HG03432 (cell line): Measurements from ENCODE around the gene TAC4.

ENCODE experiments used
- ATAC-seq: cut with Tn5 transposase; IDR thresholded peaks from one replicate; pipeline ENCODE4 v1.9.1; 2021; ENCODE audit warnings: mild to moderate bottlenecking, moderate library complexity; ENCODE audit not compliant: unreplicated experiment

The TAC4 gene

DNA sequence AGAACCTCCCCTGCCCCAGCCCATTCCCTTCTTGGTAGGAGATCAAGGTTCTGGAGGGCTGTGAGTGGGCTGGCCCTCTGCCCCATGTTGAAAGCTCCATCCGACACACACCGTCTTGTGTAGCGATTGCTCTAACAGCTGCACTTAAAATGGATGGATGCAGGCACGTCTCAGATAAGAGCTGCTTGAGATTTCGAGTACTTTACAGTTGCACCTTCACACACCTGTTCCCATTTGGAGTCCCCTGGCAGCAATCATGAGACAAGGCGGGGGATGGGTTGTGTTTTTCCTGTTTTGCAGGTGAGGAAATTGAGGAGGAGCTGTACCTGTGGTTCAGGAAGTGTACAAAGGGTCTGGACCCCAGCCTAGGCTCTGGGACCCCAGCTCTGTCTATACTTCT lies 25.6 kb upstream of the TAC4 start:
- ATAC-seq: no peak

DNA sequence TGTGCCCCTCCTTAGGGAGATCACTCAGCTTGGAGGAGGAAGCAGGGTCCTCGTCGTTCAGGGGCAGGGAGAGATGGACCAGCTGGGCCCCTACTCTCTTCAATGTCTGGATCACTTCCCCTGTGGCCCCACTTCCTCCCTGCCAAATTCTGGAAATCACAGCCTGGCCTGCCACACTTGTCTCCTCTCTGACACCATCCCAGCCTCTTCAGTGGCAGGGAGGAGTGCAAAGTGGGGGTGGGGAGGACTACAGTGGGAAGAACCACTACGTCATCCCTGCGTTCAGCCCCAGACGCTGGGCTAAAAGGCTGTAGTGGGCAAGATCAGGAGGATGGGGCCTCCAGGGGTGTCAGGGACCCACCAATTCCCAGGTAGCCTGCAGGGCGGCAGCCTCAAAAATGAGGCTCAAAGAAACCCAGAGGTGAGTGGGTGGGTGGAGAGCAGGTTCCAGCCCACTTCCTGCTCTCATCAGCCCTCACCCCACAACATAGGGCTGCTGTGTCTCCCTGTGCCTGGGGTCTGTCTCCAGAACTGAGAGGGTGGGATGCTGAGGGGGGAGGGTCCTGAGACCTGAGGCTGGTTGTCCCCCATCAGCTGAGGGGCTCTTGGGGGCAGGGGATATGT lies 25.0 kb upstream of the TAC4 start:
- no peak for ATAC-seq

DNA sequence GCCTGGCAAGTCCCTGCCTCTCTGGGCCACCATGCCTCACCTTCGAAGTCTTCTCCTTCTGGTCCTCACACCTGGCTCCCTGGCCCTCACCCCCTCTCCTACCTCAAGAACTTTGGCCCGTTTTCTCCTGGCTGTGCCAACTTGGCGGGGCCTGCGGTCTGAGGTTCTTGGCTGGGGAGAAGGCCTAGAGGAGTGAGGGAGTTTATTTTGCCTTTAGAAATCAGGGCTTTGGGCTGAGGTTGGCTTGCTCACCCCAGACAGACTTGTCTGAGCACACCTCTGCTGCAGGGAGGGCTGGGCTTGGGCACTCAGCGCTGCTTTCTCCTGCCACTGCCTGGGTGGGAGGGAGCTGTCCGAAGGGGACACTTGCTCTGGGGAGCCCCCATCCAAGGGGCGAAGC lies 23.3 kb upstream of the TAC4 start:
- no peak for ATAC-seq

DNA sequence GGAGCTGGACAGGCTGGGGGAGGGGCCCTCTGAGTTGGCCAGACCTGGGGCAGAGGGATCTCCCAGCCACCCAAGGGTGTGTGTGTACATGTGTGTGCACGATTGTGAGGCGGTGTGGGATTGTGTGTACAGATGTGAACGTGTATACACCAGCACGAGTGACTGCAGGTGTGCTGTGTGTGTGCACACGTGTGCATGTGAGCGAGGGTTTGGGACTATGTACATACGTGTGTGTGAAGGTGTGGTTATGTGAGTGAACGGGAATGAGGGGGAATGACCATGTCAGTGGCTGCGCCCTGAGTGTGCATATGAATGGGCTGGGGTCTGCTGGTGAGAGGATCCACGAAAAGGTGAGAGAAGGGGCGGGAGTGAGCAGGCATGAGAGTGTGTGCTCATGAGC lies 22.4 kb upstream of the TAC4 start:
- no peak for ATAC-seq

DNA sequence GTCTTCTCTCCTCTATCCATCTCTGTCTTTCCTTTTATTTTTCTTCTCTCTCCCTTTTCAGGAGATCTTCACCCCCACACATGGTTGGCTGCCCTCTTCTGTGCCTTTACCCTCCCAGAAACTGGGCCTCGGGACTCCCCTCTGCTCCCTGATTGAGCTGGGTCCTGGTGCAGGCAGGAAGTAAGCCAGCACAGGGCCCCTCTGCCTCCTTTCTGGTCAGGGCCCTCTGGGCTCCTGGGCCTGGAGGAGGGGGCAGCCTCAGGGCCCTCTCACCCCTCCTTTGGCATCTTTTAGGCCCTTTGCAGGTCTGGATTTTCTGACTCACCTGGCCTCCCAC lies 21.1 kb upstream of the TAC4 start:
- ATAC-seq: no peak

DNA sequence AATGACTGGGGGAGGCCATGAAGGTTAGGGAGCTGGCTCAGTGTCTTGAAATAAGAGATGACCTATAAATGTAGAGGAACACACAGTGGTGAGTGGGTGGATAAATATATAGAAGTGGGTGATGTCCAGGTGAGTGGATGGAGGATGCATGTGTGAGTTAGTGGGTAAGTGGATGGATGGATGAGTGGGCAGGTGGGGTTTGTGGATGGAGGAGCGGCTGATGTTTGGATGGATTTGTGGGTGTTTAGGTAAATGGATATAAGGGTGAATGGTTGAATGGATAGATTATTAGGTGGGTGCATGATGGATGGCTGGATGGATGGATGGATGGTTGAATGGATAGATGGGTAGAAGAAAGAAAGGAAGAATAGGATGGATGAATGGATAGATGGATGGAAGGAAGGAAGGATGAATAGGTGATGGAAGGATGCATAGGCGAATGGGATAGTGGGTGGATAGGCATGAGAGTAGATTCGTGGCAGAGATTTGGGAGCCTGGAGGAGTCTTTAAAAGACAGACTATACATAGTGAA lies 19.1 kb upstream of the TAC4 start:
- ATAC-seq: no peak

DNA sequence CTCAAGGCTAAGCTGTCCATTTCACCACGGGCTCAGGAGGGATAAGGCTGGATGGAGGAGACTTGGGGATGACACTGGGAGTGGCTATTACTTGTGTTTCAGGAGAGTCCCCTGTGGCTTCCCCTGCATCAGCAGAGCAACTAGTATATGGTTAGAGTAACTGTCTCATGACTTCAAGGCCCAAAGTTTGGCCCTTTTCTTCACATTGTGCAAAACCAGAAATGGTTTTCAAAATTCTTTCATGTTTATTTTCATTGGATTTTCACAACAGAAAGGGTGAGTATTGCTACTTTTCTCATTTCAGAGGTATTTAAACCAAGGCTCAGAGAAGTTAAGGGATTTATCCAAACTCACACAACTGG lies 18.1 kb upstream of the TAC4 start:
- no peak for ATAC-seq

DNA sequence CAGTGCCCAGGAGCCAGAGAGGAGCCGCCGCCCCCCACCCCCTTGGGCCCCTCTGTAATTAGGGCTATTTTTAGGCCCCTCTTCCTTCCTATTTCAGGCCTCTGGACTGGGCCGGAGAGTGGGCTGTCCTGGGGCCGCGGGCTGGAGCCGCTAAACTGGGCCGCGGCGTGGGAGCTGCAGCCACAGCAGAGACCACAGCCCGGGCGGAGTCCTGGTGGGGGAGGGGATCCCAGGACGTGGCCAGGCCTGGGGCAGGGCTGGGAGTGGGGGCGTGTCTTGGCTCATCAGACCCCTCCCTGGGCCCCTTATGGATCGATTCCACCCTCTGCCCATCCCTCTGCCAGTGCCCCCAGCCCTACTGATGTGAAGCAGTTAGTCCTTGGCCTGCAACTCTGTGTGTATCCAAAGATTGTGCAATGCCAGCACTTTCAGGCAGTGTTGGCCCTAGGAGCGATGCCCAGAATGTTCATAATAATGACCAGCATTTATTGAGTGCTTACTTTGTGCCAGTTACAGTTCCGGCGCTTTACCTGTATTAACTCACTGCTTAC lies 15.0 kb upstream of the TAC4 start:
- no peak for ATAC-seq

DNA sequence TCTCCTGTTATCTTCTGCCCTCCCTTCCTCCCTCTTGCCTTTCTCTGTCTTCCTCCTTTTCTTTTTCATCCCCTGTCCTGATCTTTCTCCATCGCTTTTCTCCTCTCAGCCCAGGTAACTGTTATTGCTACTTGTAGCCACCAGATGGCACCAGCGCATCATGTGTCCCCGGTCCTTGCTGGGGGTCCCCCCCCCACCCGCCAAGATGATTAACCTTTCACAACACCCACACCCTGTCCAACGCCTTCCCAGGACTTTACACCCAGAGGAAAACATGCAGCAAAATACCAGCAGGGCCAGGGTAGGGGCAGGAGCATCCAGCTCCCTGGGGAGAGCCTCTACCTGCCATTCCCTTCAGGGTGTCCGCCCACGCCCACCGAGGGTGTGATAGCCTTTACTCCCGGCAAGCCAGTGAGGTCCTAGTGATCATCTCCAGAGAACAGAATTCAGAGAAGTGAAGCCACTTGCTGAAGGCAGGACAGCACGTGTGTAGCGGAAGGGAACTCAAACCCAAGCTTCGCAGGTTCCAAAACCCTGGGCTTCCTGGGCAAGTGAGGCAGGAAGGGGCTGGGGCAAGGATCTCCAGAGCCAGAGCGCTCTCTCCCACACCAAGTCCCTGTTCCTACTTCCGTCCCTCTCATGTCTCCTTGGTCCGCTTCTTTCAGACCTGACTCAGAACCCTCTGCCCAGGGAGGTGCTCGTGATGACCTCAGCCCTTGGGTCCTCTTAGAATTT lies 13.4 kb upstream of the TAC4 start:
- no peak for ATAC-seq

DNA sequence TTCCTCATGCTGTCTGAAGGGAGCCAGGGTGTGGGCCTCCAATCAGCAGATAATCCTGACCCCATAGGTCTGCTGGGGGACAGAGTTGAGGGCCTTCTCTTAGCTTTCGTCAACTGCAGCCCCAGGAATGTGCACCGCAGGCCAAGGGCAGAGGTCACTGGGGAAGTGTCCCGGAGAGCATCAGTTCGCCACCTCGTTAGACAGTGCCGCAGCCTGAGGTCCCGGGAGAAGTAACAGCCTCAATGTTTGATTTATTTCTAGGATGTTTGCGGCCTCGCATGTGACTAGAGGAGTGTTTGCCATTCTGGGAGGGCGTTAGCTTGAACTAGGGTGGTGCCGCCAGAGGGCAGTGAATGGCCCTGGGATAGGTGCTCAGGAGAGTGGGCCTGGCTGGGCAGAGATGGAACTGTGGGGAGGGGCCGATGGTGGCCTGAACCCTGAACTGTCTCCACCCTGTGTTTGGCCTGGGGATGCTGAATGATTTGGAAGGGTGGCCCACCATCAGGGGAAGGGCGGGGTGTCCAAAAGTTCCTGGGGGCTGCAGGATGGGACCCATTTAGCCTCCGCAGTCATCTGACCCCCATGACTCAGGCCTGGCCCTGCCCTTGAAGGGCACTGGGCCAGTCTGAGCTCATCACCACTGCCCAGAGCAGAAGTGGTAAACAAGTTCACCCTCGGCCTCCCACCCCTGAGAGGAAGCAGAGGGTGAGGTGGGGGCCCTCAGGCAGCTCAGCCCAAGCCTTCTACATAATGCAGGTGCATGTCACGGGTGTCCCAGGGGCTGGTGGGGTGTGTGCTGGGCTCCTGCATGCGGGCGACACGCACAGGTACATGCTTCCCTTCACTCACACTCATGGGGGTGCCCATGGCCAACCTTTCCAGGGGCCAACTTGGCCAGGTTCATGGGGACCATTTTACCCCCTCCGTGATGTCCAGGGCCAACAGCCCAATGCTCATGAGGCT lies 12.4 kb upstream of the TAC4 start:
- ATAC-seq: no peak

DNA sequence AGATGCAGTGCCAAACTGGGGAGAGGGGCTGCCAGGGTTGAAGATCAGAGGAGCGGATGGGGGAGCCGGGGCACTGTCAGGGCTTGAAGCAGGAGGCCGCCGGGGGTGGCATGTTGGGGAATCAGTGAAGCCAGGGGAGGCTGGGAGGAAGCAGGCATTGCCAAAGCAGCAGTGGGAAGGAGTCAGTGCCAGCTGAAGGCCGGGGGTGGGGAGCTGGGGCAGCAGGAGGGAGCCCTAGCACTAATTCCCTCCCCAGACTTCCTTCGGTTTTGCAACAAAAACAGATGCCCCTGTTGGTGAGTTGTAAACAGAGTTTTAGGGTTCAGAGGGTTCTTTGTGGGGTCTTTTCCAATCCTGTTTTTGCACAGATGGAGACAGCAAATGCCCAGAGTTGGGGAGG lies 10.9 kb upstream of the TAC4 start:
- ATAC-seq: no peak

DNA sequence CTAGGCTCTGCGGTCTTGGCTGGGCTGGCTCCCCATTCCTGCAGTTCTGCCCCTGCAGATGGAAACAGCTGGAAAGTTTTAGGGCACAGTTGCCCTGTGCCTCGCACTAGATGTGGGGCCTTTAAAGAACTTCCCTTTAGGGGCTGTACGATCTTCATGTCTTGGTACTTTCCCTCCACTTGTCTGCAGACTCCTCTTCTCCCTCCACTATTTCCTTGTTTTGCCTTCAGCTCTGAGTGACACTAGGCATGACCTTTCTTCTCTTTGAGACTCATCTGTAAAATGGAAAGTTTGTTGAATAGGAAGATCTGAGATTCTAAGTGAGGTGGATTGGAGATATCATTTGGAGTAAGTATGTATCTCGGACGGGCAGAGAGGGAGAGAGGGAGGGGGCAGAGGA lies 6.3 kb upstream of the TAC4 start:
- no peak for ATAC-seq

DNA sequence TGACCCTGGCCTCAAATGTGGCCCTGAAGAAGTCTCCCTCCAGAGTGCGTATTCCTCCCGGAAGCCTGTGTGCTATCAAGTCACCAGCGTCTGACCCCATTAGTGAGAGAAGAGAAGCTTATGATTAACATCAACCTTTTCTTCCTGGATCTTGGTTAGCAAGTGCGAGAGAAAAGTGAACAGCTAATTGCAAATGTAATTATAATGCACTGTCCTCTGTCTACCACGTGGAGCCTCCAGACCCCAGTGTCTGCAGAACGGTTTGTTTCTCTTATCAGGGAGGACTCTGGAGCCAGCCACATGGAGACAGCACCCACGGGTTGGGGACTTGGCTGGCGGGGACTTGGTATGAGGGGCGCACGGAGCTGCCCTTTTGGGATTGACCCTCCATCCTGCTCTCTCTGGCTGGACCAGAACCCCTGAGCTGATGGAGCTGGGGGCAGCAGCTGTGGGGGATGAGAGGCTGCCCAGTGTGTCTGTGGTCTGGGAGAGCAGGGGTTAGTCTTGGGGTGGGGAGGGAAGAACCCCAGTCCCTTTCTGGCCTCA lies 5.7 kb upstream of the TAC4 start:
- ATAC-seq: no peak

DNA sequence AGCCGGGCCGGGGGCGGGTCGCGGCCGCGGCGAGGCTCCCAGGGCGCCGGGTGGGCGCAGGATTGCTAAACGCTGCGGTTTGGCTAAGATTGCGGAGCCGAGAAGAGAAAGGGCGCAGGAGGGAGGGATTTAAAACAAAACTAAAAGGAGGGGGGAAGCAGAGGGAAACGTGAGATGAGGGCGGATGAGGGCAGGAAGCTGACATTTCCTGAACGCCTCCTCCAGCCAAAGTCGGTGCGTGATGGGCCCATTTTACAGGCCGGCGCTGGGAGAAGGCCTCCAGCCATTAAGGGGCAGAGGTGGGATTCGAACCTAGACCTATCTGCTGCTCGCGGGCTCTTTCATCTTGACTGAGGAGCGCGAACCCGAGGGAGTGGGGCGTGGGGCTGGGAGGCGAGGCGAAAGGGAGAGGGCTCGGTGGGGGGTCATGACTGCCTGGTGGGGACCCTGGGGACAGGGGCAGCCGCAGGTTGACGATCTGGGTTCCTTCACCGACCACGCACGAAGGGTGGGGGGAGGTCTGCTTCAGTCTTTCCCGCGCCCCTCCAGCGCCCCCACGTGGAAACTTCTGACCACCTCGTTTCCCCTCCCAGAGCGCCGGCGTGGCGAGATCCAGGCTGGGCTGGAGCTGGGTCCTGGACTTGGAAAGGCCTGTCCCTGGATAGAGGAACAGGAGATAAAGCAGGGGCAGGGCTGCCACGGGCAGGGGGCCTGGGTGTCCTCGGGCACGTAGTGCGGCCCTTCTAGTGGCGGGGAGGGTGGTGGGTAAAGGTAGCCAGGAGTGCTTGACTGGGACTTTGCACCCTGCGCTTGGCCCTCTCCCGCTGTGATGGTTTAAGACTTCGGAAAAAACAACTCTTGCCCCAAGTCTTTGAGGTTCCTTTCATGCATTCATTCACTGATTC lies 3.8 kb upstream of the TAC4 start:
- ATAC-seq: no peak

DNA sequence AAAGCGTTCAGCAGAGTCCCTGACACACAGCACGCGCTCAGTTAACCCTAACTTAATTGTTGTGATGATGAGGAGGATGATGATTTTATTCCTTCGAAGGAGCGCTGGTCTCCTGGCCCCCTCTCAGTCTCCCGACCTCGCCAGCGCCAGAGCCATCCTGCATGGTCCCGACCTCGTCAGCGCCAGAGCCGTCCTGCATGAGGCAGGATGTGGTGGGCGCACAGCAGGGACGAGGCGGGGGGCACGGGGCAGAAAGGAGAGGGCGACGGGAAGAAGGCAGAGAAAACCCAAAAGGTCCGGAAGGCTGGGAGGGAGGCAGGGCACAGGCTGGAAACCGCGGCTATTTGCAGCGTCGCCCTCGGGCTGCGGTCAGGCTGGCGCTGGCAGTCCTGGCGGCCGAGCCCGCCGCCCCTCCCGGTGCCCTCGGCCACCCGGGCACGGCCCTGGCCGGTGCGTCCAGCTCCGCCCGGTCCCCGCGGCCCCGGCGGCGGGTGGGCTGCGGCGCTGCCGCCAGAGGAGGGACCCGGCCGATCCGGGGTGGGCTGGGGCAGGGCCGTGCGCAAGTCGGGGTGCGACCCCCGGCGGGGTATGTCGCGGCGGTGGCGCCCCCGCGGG lies 3.0 kb upstream of the TAC4 start:
- ATAC-seq: no peak

DNA sequence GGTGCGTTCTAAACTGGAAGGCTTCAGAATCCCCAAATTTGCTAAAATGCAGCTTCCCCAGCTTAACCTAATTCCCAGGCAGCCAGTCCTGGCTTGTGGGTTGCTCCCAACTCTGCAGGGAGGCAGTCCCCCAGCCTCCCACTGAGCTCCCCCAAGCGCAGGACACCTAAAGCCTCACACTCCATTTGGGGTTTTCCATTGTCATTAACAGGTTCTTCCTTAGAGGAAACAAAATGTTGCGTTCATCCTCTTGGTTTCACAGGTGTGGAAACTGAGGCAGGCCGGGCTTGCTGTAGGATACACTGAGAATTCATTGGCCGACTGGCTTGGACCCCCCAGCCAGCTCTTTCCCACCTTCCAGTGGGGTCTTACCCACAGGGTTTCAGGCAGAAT lies 2.3 kb upstream of the TAC4 start:
- ATAC-seq: no peak

DNA sequence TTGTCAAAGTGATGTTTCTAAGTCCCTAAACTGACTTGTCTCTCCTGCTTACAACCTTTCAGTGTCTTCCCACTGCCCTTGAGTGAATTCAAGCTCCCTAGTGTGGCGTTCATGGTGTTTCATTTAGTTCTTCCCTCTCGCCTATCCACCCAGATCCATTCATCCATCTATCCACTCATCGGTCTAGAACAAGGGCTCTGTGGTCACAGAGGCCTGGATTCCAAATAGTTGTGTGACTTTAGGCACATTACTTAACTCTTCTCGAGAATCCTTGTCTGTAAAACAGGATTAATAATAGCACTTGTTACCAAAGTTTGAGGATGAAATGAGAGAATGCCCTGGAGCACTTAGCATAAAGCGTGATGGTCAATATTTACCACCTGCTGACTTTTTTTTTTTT lies 870 bp upstream of the TAC4 start:
- no peak for ATAC-seq

DNA sequence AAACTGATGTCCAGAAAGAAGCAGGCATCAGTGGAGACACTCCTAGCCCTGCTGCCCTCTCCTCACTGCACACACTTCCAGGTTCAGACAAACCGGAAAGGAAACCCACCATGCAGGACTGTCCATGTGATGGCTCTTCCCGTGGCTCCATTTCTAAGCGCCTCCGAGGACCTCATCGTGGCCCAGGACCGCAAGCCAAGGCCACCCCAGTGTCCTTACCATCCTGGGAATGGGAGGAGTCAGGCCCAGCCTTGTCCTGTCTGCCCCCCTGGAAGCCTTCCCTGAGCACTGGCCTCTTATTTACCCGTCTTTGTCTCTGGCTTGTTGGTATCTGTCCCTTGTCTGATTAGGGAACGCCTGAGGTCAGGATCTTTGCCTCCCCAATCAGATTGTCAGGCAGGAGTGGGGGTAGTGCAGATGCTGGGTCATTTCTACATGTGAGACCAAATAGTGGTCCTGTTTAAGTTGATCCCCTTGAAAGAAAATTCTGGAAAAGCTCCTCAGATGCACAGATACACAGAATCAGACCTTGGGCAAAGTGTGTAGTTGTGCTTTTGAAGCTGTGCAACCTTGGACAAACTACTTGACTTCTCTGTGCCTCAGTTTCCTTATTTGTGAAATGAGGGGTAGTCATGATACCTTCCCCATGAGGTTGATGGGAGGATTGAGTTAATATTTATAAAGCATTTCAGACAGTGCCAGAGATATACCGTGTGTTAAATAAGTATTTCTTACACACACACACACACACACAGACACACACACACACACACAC lies 744 bp downstream of the TAC4 start:
- ATAC-seq: no peak

DNA sequence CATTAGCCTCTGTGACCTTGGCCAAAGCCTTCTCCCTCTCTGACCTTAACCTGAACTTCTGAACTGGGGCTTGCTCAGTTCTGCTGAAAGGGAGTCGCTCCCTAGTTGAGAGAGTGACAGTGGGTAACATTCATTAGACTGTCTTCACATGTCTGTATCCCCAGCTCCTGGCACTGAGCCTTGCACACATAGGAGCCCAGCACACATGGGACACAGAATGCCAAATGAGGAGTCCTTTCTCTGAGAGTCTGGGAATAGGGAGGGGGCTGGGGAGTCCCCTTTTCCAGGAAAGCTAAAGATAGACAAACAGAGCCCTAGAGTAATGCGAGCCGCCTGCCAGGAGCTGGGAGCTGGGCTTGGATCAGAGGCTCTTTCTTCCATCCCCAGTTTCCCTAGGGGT lies 2.5 kb downstream of the TAC4 start:
- no peak for ATAC-seq
